ENCODE measurements around the gene KRTAP5-7.

GRCh38 chr11:71539017-71539416 is 11.9 kb downstream of the KRTAP5-7 start:
- TF ChIP-seq CTCF (IDR thresholded peaks at IDR 0.05) (no peak), POLR2AphosphoS5 (IDR thresholded peaks at IDR 0.05) (no peak)

All from esophagus muscularis mucosa (tissue), 3 donors.